Activated naive CD4-positive, alpha-beta T cell treated with anti-CD3 and anti-CD28 coated beads for 36 hours (primary cell): ENCODE results near the gene PDLIM5. TPM values are rescaled to one million over a fixed set of nuclear protein-coding genes. Genes with fewer than 3 reads are reported as not detected.
"Not testable (repeated sequence)": the region's sequence is repeated elsewhere in the genome, so short reads cannot be mapped to it uniquely, and the experiment has no call there.

ENCODE experiments used
- CTCF ChIA-PET: fragments of 350-600 bp; sonication (Branson Sonifier 250); formaldehyde crosslinking; loops from one replicate; lab custom pipeline; 2021; ENCODE audit warnings: antibody characterized with exemption; lab: Charles Lee
- DNase-seq: peaks from one replicate; pipeline ENCODE4 v3.0.0-alpha.2; 2020
- H3K27ac Mint-ChIP-seq: one replicate; pipeline ENCODE4 v1.8.0; 2021; ENCODE audit warnings: mild to moderate bottlenecking, mixed read lengths
- H3K27me3 Mint-ChIP-seq: one replicate; pipeline ENCODE4 v1.8.0; 2021; ENCODE audit warnings: low read depth, mixed read lengths
- H3K36me3 Mint-ChIP-seq: one replicate; pipeline ENCODE4 v1.8.0; 2021; ENCODE audit warnings: low read depth, mixed read lengths
- H3K4me1 Mint-ChIP-seq: one replicate; pipeline ENCODE4 v1.8.0; 2021; ENCODE audit warnings: low read depth, mixed read lengths
- H3K4me3 Mint-ChIP-seq: one replicate; pipeline ENCODE4 v1.8.0; 2021; ENCODE audit warnings: mild to moderate bottlenecking, moderate library complexity, mixed read lengths
- H3K9me3 Mint-ChIP-seq: one replicate; pipeline ENCODE4 v1.8.0; 2021; ENCODE audit warnings: mixed read lengths
- intact Hi-C: fragments of 100-400 bp; cut with micrococcal nuclease; formaldehyde crosslinking; loops from one replicate; pipeline ENCODE4 v1.15.1; 2023
- total RNA-seq, 2 experiments: library from RNA; stranded (reverse); gene quantifications; one replicate each; pipeline ENCODE4 v1.2.3, GENCODE V29; 2021

The PDLIM5 gene
- total RNA-seq, 2 experiments from 2014 or later = 19.0 to 22.2 TPM

DNA sequence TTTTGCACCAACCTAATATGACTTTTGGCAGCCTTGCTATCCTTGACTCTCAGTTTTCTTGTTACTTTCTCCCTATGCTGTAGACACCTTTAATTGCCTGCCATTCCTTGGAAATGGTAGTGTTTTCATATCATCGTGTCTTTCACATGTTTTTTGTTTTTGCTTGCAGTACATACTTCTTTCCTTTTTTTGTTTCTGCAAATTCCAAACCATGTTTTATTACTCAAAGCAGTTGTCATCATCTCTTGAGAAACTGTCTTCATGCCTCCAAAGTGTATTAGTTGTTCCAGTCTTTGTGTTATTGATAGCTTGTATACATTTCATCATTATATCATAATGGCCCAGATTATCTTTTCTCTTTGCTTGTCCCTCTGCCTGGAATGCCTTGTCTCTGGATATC is 57.1 kb downstream of the PDLIM5 start:
- no peaks in the 10 kb centered on the region for H3K27me3 Mint-ChIP-seq
- peaks cover 1% of the 10 kb centered on the region for H3K9me3 Mint-ChIP-seq
- H3K27ac Mint-ChIP-seq = no peak overlapping the region
- no peak overlapping the region for H3K4me3 Mint-ChIP-seq
- no peak for DNase-seq
- H3K4me1 Mint-ChIP-seq = peaks cover 13% of the 10 kb centered on the region
- intact Hi-C loops = no loop called here
- CTCF ChIA-PET = no interaction called here
- H3K36me3 Mint-ChIP-seq = peaks cover 7% of the 10 kb centered on the region

DNA sequence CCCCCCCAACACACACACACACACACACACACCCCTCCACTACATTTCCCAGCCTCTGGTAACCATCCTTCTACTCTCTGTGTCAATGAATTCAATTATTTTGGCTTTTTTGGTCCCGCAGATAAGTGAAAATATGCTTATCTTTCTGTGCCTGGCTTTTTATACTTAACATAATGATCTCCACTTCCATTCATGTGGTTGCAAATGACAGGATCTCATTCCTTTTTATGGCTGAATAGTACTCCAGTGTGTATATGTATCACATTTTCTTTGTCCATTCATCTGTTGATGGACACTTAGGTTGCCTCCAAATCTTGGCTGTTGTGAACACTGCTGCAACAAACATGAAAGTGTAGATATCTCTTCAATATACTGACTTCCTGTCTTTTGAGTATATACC is 59.8 kb downstream of the PDLIM5 start:
- Mint-ChIP-seq H3K4me1 (peaks cover 13% of the 10 kb centered on the region), H3K9me3 (peaks cover 1% of the 10 kb centered on the region), H3K36me3 (peaks cover 7% of the 10 kb centered on the region), H3K27me3 (no peaks in the 10 kb centered on the region), H3K4me3 (no peak overlapping the region), H3K27ac (no peak overlapping the region)
- CTCF ChIA-PET = no interaction called here
- DNase-seq = no peak
- intact Hi-C loops = no loop called here

DNA sequence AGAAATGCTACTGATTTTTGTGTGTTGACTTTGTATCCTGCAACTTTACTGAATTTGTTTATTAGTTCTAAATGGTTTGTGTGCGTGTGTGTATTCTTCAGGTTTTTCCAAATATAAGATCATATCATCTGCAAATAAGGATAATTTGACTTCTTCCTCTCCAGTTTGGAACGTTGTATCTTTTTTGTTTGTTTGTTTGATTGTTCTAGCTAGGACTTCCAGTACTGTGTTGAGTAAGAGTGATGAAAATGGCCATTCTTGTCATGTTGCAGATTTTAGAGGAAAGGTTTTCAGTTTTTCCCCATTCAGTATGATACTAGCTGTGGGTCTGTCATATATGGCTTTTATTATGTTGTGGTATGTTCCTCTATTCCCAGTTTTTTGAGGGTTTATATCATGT is 61.8 kb downstream of the PDLIM5 start:
- CTCF ChIA-PET, DNase-seq, H3K36me3 Mint-ChIP-seq, H3K27ac Mint-ChIP-seq, H3K27me3 Mint-ChIP-seq, H3K4me1 Mint-ChIP-seq, H3K4me3 Mint-ChIP-seq, H3K9me3 Mint-ChIP-seq, intact Hi-C loops: not testable (repeated sequence)

DNA sequence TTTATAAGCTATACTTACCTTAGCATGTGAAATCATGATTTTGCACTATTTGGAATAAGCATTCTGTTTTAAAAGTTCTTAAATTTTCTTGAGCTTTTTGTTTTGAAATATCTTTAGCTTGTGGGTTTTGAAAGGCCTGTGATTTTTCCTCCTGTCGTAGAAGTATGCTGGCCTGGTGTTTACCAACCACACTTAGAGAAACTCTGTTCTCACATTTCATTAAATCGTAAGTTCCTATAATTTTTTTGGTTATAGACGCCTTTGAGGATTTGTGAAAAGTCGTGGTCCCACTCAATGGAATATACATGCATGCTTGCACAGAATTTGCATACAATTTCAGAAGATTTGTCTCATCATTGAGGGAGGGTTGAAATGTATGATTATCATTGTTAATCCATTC is 63.6 kb downstream of the PDLIM5 start:
- intact Hi-C loops = no loop called here
- Mint-ChIP-seq H3K27ac (no peak overlapping the region), H3K9me3 (peaks cover 1% of the 10 kb centered on the region), H3K4me3 (no peak overlapping the region), H3K36me3 (peaks cover 6% of the 10 kb centered on the region), H3K27me3 (no peaks in the 10 kb centered on the region), H3K4me1 (peaks cover 16% of the 10 kb centered on the region)
- DNase-seq = no peak
- CTCF ChIA-PET = no interaction called here

DNA sequence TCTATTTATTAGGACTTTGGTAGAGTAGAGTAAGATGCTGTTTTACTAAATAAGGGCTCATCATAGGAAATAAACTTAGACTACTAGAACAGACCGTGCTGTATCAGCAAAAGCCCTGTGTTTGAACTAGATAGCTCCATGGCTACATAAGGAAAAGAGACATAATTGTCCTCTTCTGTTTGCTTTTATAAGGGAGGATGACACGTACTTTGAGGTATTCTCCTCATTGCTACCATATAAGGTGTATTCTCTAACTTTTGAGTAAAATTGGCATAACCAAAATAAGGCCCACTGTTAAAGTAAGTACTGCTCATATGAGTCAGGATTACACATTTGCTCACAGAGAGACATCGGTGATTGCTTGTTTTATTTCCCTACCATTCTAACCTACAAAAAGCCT is 64.3 kb downstream of the PDLIM5 start:
- H3K27me3 Mint-ChIP-seq = no peaks in the 10 kb centered on the region
- peaks cover 16% of the 10 kb centered on the region for H3K4me1 Mint-ChIP-seq
- intact Hi-C loops = no loop called here
- no peak overlapping the region for H3K4me3 Mint-ChIP-seq
- no peak overlapping the region for H3K27ac Mint-ChIP-seq
- peaks cover 5% of the 10 kb centered on the region for H3K36me3 Mint-ChIP-seq
- CTCF ChIA-PET = no interaction called here
- H3K9me3 Mint-ChIP-seq = peaks cover 1% of the 10 kb centered on the region
- no peak for DNase-seq

DNA sequence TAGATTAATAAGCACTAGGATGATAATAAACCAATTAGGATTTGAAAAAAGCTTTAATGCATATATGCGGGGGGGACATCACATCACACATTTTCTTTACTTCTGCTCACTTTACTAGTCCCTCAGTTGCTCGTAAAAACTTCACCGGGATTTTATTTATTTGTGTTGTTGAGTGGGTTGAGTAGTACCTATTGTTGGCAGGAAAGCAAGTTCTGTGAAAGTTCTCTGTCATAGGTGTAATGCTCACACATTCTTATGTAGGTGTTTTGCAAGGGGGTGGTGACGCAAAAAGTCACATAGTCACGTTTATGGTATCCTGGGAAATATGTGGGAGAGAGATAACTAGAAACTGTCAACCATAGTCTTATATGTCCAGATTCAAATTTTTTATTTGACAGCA is 65.3 kb downstream of the PDLIM5 start:
- intact Hi-C loops = no loop called here
- peaks cover 1% of the 10 kb centered on the region for H3K9me3 Mint-ChIP-seq
- H3K36me3 Mint-ChIP-seq = peaks cover 5% of the 10 kb centered on the region
- H3K27me3 Mint-ChIP-seq = no peaks in the 10 kb centered on the region
- no peak for DNase-seq
- CTCF ChIA-PET = no interaction called here
- no peak overlapping the region for H3K27ac Mint-ChIP-seq
- H3K4me1 Mint-ChIP-seq = peaks cover 16% of the 10 kb centered on the region
- H3K4me3 Mint-ChIP-seq = no peak overlapping the region

DNA sequence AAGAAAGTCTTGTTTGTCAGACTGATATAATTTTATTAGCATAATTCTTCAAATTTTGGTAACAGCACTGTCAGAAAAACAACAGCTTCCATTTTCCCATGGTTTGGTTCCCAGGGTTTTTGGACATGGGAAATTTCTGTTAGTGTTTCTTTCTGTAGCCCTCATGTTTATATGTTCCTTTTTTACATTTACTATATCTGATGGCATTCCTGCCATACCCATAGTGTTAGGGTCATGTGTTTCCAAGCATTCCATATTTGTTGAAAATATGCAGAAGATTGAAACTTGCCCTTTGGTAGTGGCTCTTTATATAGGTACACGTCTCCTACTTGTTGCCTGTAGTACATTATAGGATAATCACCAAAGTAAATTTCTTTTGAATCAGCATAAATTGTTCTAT is 65.8 kb downstream of the PDLIM5 start:
- no peak for DNase-seq
- CTCF ChIA-PET = no interaction called here
- H3K27ac Mint-ChIP-seq = no peak overlapping the region
- no peaks in the 10 kb centered on the region for H3K27me3 Mint-ChIP-seq
- no peak overlapping the region for H3K4me3 Mint-ChIP-seq
- intact Hi-C loops = no loop called here
- H3K9me3 Mint-ChIP-seq = peaks cover 1% of the 10 kb centered on the region
- peaks cover 16% of the 10 kb centered on the region for H3K4me1 Mint-ChIP-seq
- peaks cover 5% of the 10 kb centered on the region for H3K36me3 Mint-ChIP-seq

DNA sequence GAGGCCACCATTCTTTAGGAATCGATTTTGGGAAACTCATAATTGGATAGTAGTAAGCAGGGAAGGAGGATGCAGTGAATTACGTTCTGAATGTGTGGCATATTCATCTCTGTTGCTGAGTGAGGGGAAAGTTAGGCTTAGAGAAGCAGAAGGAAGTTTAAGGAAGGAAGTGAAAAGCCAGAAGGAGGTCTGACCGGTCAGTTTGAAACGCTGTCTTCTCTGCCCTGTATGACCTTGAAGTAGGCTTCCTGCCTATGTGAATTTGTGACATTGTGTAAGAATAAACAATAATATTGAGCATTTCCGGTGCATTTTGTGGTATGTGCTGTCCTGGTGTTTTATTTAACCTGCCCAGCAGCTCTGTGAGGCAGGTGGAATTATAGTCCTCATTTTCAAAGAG is 67.3 kb downstream of the PDLIM5 start:
- no peak for DNase-seq
- Mint-ChIP-seq H3K9me3 (no peaks in the 10 kb centered on the region), H3K27ac (no peak overlapping the region), H3K27me3 (no peaks in the 10 kb centered on the region), H3K4me1 (peaks cover 16% of the 10 kb centered on the region), H3K4me3 (no peak overlapping the region), H3K36me3 (peaks cover 2% of the 10 kb centered on the region)
- intact Hi-C loops = no loop called here
- CTCF ChIA-PET = no interaction called here

DNA sequence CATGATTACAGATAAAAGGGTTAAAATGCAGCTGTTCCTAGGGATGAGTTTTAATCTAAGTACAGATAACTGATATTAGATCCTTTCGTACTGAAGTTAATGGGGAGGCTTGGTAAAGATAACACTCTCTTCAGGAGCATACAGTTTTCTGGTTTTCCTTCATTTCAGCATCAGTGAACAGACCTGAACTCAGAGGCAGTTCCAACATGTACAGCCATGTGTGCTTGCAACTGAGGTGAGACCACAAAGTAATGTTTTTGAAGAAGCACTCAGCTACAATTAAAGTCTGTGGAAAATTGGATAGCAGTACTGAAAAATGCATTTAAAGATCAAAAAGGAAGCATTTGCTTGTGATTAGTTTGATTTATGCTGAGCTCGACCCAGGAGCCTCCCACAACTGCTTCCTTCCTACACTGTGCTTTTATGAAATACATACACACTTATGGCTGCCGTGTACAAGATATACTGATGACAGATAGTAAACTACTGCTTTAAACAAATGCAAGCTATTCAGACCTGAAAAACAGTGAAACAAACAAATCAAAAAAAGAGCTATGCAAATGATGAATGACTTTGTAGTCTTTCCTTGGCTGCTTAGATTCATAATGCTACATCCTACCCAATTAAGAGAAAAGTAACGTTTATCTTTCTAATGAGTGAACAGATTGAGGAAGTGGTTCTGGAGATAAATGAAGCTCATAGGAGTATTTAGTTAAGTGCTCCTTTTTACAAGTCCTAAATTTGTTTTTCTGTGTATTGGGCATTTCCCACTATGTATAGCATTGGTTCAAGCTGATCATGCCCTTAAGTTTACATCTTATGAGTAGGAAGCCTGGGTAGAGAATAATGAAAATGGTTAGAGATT is 68.4 kb downstream of the PDLIM5 start:
- H3K4me1 Mint-ChIP-seq = peaks cover 16% of the 10 kb centered on the region
- no peaks in the 10 kb centered on the region for H3K9me3 Mint-ChIP-seq
- intact Hi-C loops = no loop called here
- no peak for DNase-seq
- H3K4me3 Mint-ChIP-seq = no peak overlapping the region
- H3K27ac Mint-ChIP-seq = no peak overlapping the region
- no peaks in the 10 kb centered on the region for H3K27me3 Mint-ChIP-seq
- CTCF ChIA-PET = no interaction called here
- H3K36me3 Mint-ChIP-seq = peaks cover 4% of the 10 kb centered on the region

DNA sequence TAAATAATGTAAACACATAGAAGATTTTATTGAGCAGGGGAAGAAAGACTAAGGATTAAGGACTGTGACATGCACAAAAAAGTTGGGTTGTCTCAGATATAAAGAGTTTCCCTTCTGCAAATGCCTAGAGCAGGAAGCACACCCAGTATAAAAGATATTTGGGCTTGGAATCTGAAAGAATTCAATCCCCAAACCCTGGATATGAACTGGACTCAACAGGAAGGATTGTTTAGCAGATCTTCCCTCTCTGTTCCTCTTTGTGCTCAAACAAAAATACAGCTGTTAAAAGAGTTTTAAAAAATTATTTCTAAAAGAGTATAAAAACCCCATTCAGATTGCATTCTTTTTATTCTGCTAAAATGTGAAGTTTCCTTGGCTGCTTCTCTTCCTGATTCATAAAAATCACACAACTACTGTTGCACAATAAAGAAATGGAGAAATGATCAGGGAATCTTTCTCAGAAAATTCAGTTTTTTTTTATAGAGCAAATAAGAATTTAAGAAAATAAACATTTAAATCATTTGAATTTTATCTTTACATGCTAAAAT is 71.4 kb downstream of the PDLIM5 start:
- intact Hi-C loops = no loop called here

DNA sequence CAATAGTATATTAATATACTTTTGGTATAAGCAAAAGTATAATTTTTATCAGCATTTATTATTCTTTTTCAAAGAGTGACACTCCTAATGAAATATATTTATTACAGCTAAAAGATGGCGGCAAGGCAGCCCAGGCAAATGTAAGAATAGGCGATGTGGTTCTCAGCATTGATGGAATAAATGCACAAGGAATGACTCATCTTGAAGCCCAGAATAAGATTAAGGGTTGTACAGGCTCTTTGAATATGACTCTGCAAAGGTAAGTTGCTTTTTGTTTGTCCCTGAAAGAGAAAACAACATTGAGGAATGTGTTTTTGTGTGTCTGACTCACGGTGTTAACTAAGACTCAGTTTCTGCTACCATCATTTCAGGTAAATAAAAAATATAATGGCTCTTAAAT is 71.9 kb downstream of the PDLIM5 start:
- no peak for DNase-seq
- Mint-ChIP-seq H3K27ac (no peak overlapping the region), H3K9me3 (no peaks in the 10 kb centered on the region), H3K4me1 (peaks cover 16% of the 10 kb centered on the region), H3K36me3 (peaks cover 10% of the 10 kb centered on the region), H3K27me3 (no peaks in the 10 kb centered on the region), H3K4me3 (no peak overlapping the region)
- intact Hi-C loops = no loop called here
- CTCF ChIA-PET = no interaction called here

More for the DNA sequence above, 71.4 kb downstream of the PDLIM5 start:
- H3K4me1 Mint-ChIP-seq = peaks cover 16% of the 10 kb centered on the region
- DNase-seq = no peak
- H3K27me3 Mint-ChIP-seq = no peaks in the 10 kb centered on the region
- H3K27ac Mint-ChIP-seq = no peak overlapping the region
- peaks cover 9% of the 10 kb centered on the region for H3K36me3 Mint-ChIP-seq
- H3K9me3 Mint-ChIP-seq = no peaks in the 10 kb centered on the region
- H3K4me3 Mint-ChIP-seq = no peak overlapping the region
- CTCF ChIA-PET = no interaction called here

DNA sequence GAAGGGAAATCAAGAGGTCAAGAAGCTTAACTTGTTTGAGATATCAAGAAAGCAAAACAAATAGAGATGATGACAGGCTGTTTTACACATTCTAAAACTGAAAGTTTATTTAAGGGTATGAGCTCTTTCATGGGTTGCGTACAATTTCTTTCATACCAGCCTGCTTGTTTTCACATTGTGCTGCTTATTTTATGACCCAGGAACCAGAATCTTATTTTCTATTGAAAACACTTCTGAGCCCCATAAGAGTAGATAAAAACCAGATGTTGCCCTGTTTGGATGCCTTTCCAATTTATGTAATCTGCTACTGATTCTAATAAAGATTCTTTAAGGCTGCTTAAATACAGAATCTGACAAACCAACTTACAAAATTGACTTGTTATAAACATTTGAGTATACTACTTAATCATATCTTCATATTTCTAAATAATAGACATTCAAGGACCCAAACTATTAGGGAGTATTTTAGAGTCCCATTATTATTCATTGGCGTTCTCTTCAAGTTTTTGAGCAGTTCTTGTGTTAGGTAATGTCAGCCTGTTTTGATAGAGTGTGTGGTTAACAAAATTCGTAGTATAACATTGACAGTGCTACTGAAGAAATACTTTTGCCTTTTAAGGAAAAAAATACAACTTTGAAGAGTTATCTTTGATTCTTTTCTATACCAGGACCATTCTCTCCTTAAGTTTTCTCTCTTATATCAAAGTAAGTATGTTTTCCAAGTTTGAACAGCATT is 74.4 kb downstream of the PDLIM5 start:
- CTCF ChIA-PET = interaction anchor here (0.7 kb wide), 1 partner anchor 69 kb away, joined by 3 read pairs; no protein-coding TSS in a partner anchor
- DNase-seq = no peak
- Mint-ChIP-seq H3K4me1 (no peaks in the 10 kb centered on the region), H3K4me3 (no peak overlapping the region), H3K27ac (no peak overlapping the region), H3K9me3 (no peaks in the 10 kb centered on the region), H3K27me3 (no peaks in the 10 kb centered on the region), H3K36me3 (peaks cover 10% of the 10 kb centered on the region)
- intact Hi-C loops = no loop called here
